Panc1 (cell line): ENCODE data around the gene OLFML2B. TPM values are rescaled to one million over a fixed set of nuclear protein-coding genes. Genes with fewer than 3 reads are reported as not detected.

Experiments
- ATAC-seq: fragments of 200-7000 bp; cut with Tn5 transposase; 2 replicates; pipeline ENCODE4 v1.9.1; 2020; ENCODE audit warnings: mild to moderate bottlenecking, moderate library complexity
- BruUV-seq: library from RNA; stranded (reverse); fragments of 400-500 nt; replicated peaks from 2 replicates; lab custom pipeline; 2021; lab: Mats Ljungman, UMichigan
- CTCF ChIA-PET: fragments of 300-600 bp; sonication (Branson Sonifier 250); formaldehyde crosslinking; loops from one replicate; lab custom pipeline; 2022; ENCODE audit warnings: antibody characterized with exemption; lab: Charles Lee
- POLR2A ChIA-PET: fragments of 300-600 bp; sonication (Branson Sonifier 250); formaldehyde crosslinking; loops from one replicate; lab custom pipeline; 2022; ENCODE audit warnings: antibody characterized with exemption; lab: Charles Lee
- DNase-seq: peaks from one replicate; pipeline ENCODE4 v3.0.0-alpha.2; 2010; ENCODE audit warnings: low read depth, low spot score
- H3K27ac ChIP-seq: 2 replicates; pipeline ENCODE4 v1.5.1; 2011; ENCODE audit warnings: mild to moderate bottlenecking, low read length, inconsistent platforms
- H3K27me3 ChIP-seq: fragments of 200-500 bp; sonication (Bioruptor generic); 2 replicates; pipeline ENCODE4 v1.6.0; 2014; ENCODE audit warnings: low read length, inconsistent platforms; ENCODE audit not compliant: control insufficient read depth, insufficient read depth
- H3K36me3 ChIP-seq: fragments of 200-500 bp; sonication (Bioruptor generic); 2 replicates; pipeline ENCODE4 v1.5.1; 2014; ENCODE audit warnings: inconsistent platforms, mild to moderate bottlenecking, low read length, moderate library complexity; ENCODE audit not compliant: control insufficient read depth, insufficient read depth
- H3K4me1 ChIP-seq: 2 replicates; pipeline ENCODE4 v1.5.1; 2011; ENCODE audit warnings: inconsistent platforms, mild to moderate bottlenecking, low read length, moderate library complexity; ENCODE audit not compliant: control insufficient read depth, insufficient read depth
- H3K4me3 ChIP-seq, 2 experiments: 2 replicates each; pipeline ENCODE4 v1.5.1; 2011 to 2012; ENCODE audit warnings: low read depth in 2 of 2, low read length in 2 of 2, mild to moderate bottlenecking in 2 of 2, inconsistent platforms in 1 of 2, moderate library complexity in 1 of 2
- H3K9me3 ChIP-seq: fragments of 200-500 bp; sonication (Bioruptor generic); 2 replicates; pipeline ENCODE4 v1.5.1; 2014; ENCODE audit warnings: low read depth, mild to moderate bottlenecking, inconsistent platforms, low read length, moderate library complexity; ENCODE audit not compliant: control insufficient read depth, insufficient read depth
- CTCF ChIP-seq: fragments of 450-650 bp; IDR thresholded peaks from 2 replicates; pipeline ENCODE4 v1.5.1; 2017; ENCODE audit warnings: mild to moderate bottlenecking
- POLR2AphosphoS5 ChIP-seq: IDR thresholded peaks from 2 replicates; pipeline ENCODE4 v1.6.1; 2012; ENCODE audit warnings: mild to moderate bottlenecking, low read depth, low read length, moderate library complexity
- REST ChIP-seq, 2 experiments: IDR thresholded peaks; 2 replicates each; pipeline ENCODE4 v1.6.1; 2011 to 2012; ENCODE audit warnings: low read depth in 2 of 2, control low read depth in 1 of 2, low read length in 1 of 2, mild to moderate bottlenecking in 1 of 2, moderate library complexity in 1 of 2; ENCODE audit not compliant: insufficient read depth in 1 of 2
- SIN3A ChIP-seq: IDR thresholded peaks from 2 replicates; pipeline ENCODE4 v1.6.1; 2012; ENCODE audit warnings: low read depth, mild to moderate bottlenecking, low read length, moderate library complexity, borderline replicate concordance; ENCODE audit not compliant: insufficient read depth
- TCF7L2 ChIP-seq: IDR thresholded peaks from 2 replicates; pipeline ENCODE4 v1.6.1; 2011; ENCODE audit warnings: mild to moderate bottlenecking, low read depth, low read length, inconsistent platforms
- in situ Hi-C: cut with HindIII; loops from 2 replicates; pipeline ENCODE4 v1.10.0; 2016; ENCODE audit warnings: low sequenced_read_pairs, low pct_unique_long_range_greater_than_20kb
- intact Hi-C: fragments of 100-400 bp; cut with micrococcal nuclease; formaldehyde crosslinking; loops from one replicate; pipeline ENCODE4 v1.10.0; 2022; ENCODE audit not compliant: unreplicated experiment
- total RNA-seq: library from RNA; stranded (reverse); gene quantifications from one replicate; pipeline ENCODE4 v1.2.1, GENCODE V29; 2021; ENCODE audit not compliant: unreplicated experiment

OLFML2B gene
- total RNA-seq, 1 experiment from 2014 or later: 1.5 TPM

GRCh38 chr1:162022626-162023025 lies 1.0 kb downstream of the OLFML2B start:
- Histone ChIP-seq H3K27ac (no peak overlapping the region), H3K36me3 (no peaks in the 10 kb centered on the region; the same call in 1 of the 2 replicates), H3K4me1 (peaks cover 3% of the 10 kb centered on the region), H3K4me3 (no peak overlapping the region), H3K9me3 (no peaks in the 10 kb centered on the region), H3K27me3 (peaks cover 7% of the 10 kb centered on the region; the same call in 1 of the 2 replicates)
- ATAC-seq: no peak
- BruUV-seq: no TSS peak
- CTCF ChIA-PET: interaction anchor here (2.4 kb wide), 1 partner anchor 14 kb away, joined by 16 read pairs; no protein-coding TSS in a partner anchor
- DNase-seq: no peak
- POLR2A ChIA-PET: no interaction called here
- TF ChIP-seq CTCF (no peak), SIN3A (no peak), TCF7L2 (no peak), REST (IDR thresholded peaks at IDR 0.05; ENCODE audit: insufficient read depth in 1 of 2, low read depth in 2 of 2, low read length in 1 of 2) (no peak), POLR2AphosphoS5 (no peak)
- in situ Hi-C loops (no loop called here), intact Hi-C loops (no loop called here)

GRCh38 chr1:162021124-162021523 lies 2.5 kb downstream of the OLFML2B start:
- Histone ChIP-seq H3K4me1 (peaks cover 3% of the 10 kb centered on the region), H3K9me3 (no peaks in the 10 kb centered on the region), H3K36me3 (no peaks in the 10 kb centered on the region; the same call in 1 of the 2 replicates), H3K4me3 (no peak overlapping the region), H3K27ac (no peak overlapping the region), H3K27me3 (peaks cover 7% of the 10 kb centered on the region; the same call in 1 of the 2 replicates)
- in situ Hi-C loops (no loop called here), intact Hi-C loops (no loop called here)
- DNase-seq (no peak), ATAC-seq (no peak)
- no peak for TF ChIP-seq CTCF
- TF ChIP-seq POLR2AphosphoS5: no peak
- no peak for TF ChIP-seq REST (IDR thresholded peaks at IDR 0.05; ENCODE audit: insufficient read depth in 1 of 2, low read depth in 2 of 2, low read length in 1 of 2)
- TF ChIP-seq TCF7L2: no peak
- TF ChIP-seq SIN3A: no peak
- no TSS peak for BruUV-seq
- POLR2A ChIA-PET: no interaction called here
- CTCF ChIA-PET: interaction anchor here (0.7 kb wide), 1 partner anchor 47 kb away, joined by 5 read pairs; no protein-coding TSS in a partner anchor
